ENCODE results near the gene RPA1.
"Not testable (repeated sequence)": the region's sequence is repeated elsewhere in the genome, so short reads cannot be mapped to it uniquely, and the experiment has no call there.

Gene RPA1

GRCh38 chr17:1829592-1830257, at the start of gene RPA1, which contains the start of gene SMYD4:
Gene RPA1, plus strand, starts transcription at chr17:1830005. Its CDS starts 89 bp downstream, at chr17:1830094.
Gene SMYD4, minus strand, starts transcription at chr17:1829902. Its CDS starts 1,908 bp downstream, at chr17:1827994.
- peaks cover 68% of the 10 kb centered on the region for H3K4me1 Mint-ChIP-seq
- no peaks in the 10 kb centered on the region for H3K27me3 Mint-ChIP-seq
- H3K27ac Mint-ChIP-seq: peak within 1 kb of the TSS; percentile 98
- peaks cover 11% of the 10 kb centered on the region for H3K36me3 Mint-ChIP-seq
- H3K9me3 Mint-ChIP-seq: no peaks in the 10 kb centered on the region
- H3K4me3 Mint-ChIP-seq: peak within 1 kb of the TSS; percentile 96

- H3K27me3 Mint-ChIP-seq: no peaks in the 10 kb centered on the region
- peaks cover 4% of the 10 kb centered on the region for H3K36me3 Mint-ChIP-seq
- H3K4me1 Mint-ChIP-seq: no peaks in the 10 kb centered on the region
- H3K27ac Mint-ChIP-seq: no peak overlapping the region
- no peak overlapping the region for H3K4me3 Mint-ChIP-seq
- H3K9me3 Mint-ChIP-seq: no peaks in the 10 kb centered on the region
Measured at GRCh38 chr17:1782171-1782567, 47.6 kb upstream of the RPA1 start.

GRCh38 chr17:1783271-1783670, 46.5 kb upstream of the RPA1 start:
- Mint-ChIP-seq H3K4me3 (no peak overlapping the region), H3K27me3 (no peaks in the 10 kb centered on the region), H3K36me3 (peaks cover 4% of the 10 kb centered on the region), H3K9me3 (no peaks in the 10 kb centered on the region), H3K27ac (peak overlapping the region; percentile 59), H3K4me1 (no peaks in the 10 kb centered on the region)

- Mint-ChIP-seq H3K27me3 (no peaks in the 10 kb centered on the region), H3K4me1 (no peaks in the 10 kb centered on the region), H3K36me3 (peaks cover 4% of the 10 kb centered on the region), H3K27ac (peak overlapping the region; percentile 12), H3K4me3 (no peak overlapping the region), H3K9me3 (no peaks in the 10 kb centered on the region)
Measured at GRCh38 chr17:1783834-1784611, 45.8 kb upstream of the RPA1 start.

GRCh38 chr17:1785930-1786329, 43.9 kb upstream of the RPA1 start:
- H3K36me3 Mint-ChIP-seq: peaks cover 4% of the 10 kb centered on the region
- H3K4me3 Mint-ChIP-seq: no peak overlapping the region
- H3K9me3 Mint-ChIP-seq: no peaks in the 10 kb centered on the region
- H3K27ac Mint-ChIP-seq: no peak overlapping the region
- no peaks in the 10 kb centered on the region for H3K4me1 Mint-ChIP-seq
- H3K27me3 Mint-ChIP-seq: no peaks in the 10 kb centered on the region

- peaks cover 4% of the 10 kb centered on the region for H3K36me3 Mint-ChIP-seq
Measured at GRCh38 chr17:1786708-1787107, 43.1 kb upstream of the RPA1 start.

GRCh38 chr17:1787301-1787902, 42.4 kb upstream of the RPA1 start:
- Mint-ChIP-seq H3K36me3 (peaks cover 4% of the 10 kb centered on the region), H3K4me3 (no peak overlapping the region), H3K27me3 (no peaks in the 10 kb centered on the region), H3K27ac (no peak overlapping the region), H3K4me1 (peaks cover 5% of the 10 kb centered on the region), H3K9me3 (no peaks in the 10 kb centered on the region)

More at GRCh38 chr17:1786708-1787107, 43.1 kb upstream of the RPA1 start:
- no peak overlapping the region for H3K27ac Mint-ChIP-seq
- H3K4me3 Mint-ChIP-seq: no peak overlapping the region
- no peaks in the 10 kb centered on the region for H3K9me3 Mint-ChIP-seq
- peaks cover 5% of the 10 kb centered on the region for H3K4me1 Mint-ChIP-seq
- no peaks in the 10 kb centered on the region for H3K27me3 Mint-ChIP-seq

- Mint-ChIP-seq H3K4me1 (peaks cover 7% of the 10 kb centered on the region), H3K27me3 (no peaks in the 10 kb centered on the region), H3K36me3 (peaks cover 1% of the 10 kb centered on the region), H3K4me3 (no peak overlapping the region), H3K27ac (no peak overlapping the region), H3K9me3 (no peaks in the 10 kb centered on the region)
Measured at GRCh38 chr17:1789936-1790335, 39.9 kb upstream of the RPA1 start.

GRCh38 chr17:1792495-1793446, 37.0 kb upstream of the RPA1 start:
- Mint-ChIP-seq H3K4me1 (peaks cover 21% of the 10 kb centered on the region), H3K27ac (no peak overlapping the region), H3K9me3 (no peaks in the 10 kb centered on the region), H3K36me3 (peaks cover 9% of the 10 kb centered on the region), H3K27me3 (no peaks in the 10 kb centered on the region), H3K4me3 (no peak overlapping the region)

- H3K4me3 Mint-ChIP-seq: no peak overlapping the region
- H3K9me3 Mint-ChIP-seq: no peaks in the 10 kb centered on the region
- H3K27ac Mint-ChIP-seq: no peak overlapping the region
- peaks cover 9% of the 10 kb centered on the region for H3K36me3 Mint-ChIP-seq
- peaks cover 21% of the 10 kb centered on the region for H3K4me1 Mint-ChIP-seq
- no peaks in the 10 kb centered on the region for H3K27me3 Mint-ChIP-seq
Measured at GRCh38 chr17:1793447-1793806, 36.4 kb upstream of the RPA1 start.

GRCh38 chr17:1796800-1797199, 33.0 kb upstream of the RPA1 start:
- H3K27me3 Mint-ChIP-seq: no peaks in the 10 kb centered on the region
- H3K4me1 Mint-ChIP-seq: peaks cover 16% of the 10 kb centered on the region
- no peak overlapping the region for H3K27ac Mint-ChIP-seq
- no peak overlapping the region for H3K4me3 Mint-ChIP-seq
- no peaks in the 10 kb centered on the region for H3K9me3 Mint-ChIP-seq
- peaks cover 9% of the 10 kb centered on the region for H3K36me3 Mint-ChIP-seq

- Mint-ChIP-seq H3K4me1 (peaks cover 16% of the 10 kb centered on the region), H3K4me3 (no peak overlapping the region), H3K27me3 (no peaks in the 10 kb centered on the region), H3K36me3 (peaks cover 10% of the 10 kb centered on the region), H3K27ac (peak overlapping the region; percentile 53), H3K9me3 (no peaks in the 10 kb centered on the region)
Measured at GRCh38 chr17:1797323-1797722, 32.5 kb upstream of the RPA1 start.

GRCh38 chr17:1797846-1798245, 32.0 kb upstream of the RPA1 start:
- not testable (repeated sequence) for H3K4me3 Mint-ChIP-seq, H3K27me3 Mint-ChIP-seq, H3K9me3 Mint-ChIP-seq, H3K36me3 Mint-ChIP-seq, H3K27ac Mint-ChIP-seq
- H3K4me1 Mint-ChIP-seq: peaks cover 16% of the 10 kb centered on the region

GRCh38 chr17:1800240-1800639, 29.6 kb upstream of the RPA1 start:
- peaks cover 10% of the 10 kb centered on the region for H3K36me3 Mint-ChIP-seq
- H3K27me3 Mint-ChIP-seq: no peaks in the 10 kb centered on the region
- peaks cover 11% of the 10 kb centered on the region for H3K4me1 Mint-ChIP-seq
- H3K4me3 Mint-ChIP-seq: no peak overlapping the region
- H3K27ac Mint-ChIP-seq: no peak overlapping the region
- no peaks in the 10 kb centered on the region for H3K9me3 Mint-ChIP-seq

GRCh38 chr17:1800712-1801111, 29.1 kb upstream of the RPA1 start:
- Mint-ChIP-seq H3K27me3 (no peaks in the 10 kb centered on the region), H3K4me3 (no peak overlapping the region), H3K9me3 (no peaks in the 10 kb centered on the region), H3K36me3 (peaks cover 10% of the 10 kb centered on the region), H3K4me1 (peaks cover 10% of the 10 kb centered on the region), H3K27ac (no peak overlapping the region)
